GM18511 (cell line): ENCODE data around the gene CROCC2.

Experiments
- ATAC-seq: cut with Tn5 transposase; IDR thresholded peaks from one replicate; pipeline ENCODE4 v1.9.1; 2021; ENCODE audit warnings: mild to moderate bottlenecking, moderate library complexity; ENCODE audit not compliant: unreplicated experiment

CROCC2 gene

GRCh38 chr2:240906141-240906910 is at the start of gene CROCC2:
TSS of gene CROCC2 (plus strand) at chr2:240906336. CDS start at chr2:240906514, 178 bp downstream.
- no peak for ATAC-seq

GRCh38 chr2:240857039-240858008 is 48.8 kb upstream of the CROCC2 start:
- ATAC-seq, result no peak

- no peak for ATAC-seq
Observed at GRCh38 chr2:240858321-240858720, 47.8 kb upstream of the CROCC2 start.

GRCh38 chr2:240858871-240859270 is 47.3 kb upstream of the CROCC2 start:
- ATAC-seq, result no peak

GRCh38 chr2:240861547-240861946 is 44.6 kb upstream of the CROCC2 start:
- ATAC-seq, result no peak

- ATAC-seq, result no peak
Observed at GRCh38 chr2:240864475-240864874, 41.7 kb upstream of the CROCC2 start.

GRCh38 chr2:240865391-240865790 is 40.7 kb upstream of the CROCC2 start:
- ATAC-seq, result no peak

- ATAC-seq, result no peak
Observed at GRCh38 chr2:240868286-240869108, 37.6 kb upstream of the CROCC2 start, which contains the start of gene AGXT. TSS of gene AGXT (plus strand) at chr2:240868824. CDS start at chr2:240868866, 42 bp downstream.

GRCh38 chr2:240869109-240869955 is 36.8 kb upstream of the CROCC2 start:
- ATAC-seq, result no peak

GRCh38 chr2:240869956-240870875 is 35.9 kb upstream of the CROCC2 start:
- no peak for ATAC-seq

- ATAC-seq, result no peak
Observed at GRCh38 chr2:240871071-240871958, 34.8 kb upstream of the CROCC2 start.

- no peak for ATAC-seq
Observed at GRCh38 chr2:240872317-240873097, 33.6 kb upstream of the CROCC2 start.

GRCh38 chr2:240873098-240873788 is 32.9 kb upstream of the CROCC2 start:
- no peak for ATAC-seq

- no peak for ATAC-seq
Observed at GRCh38 chr2:240873805-240874714, 32.1 kb upstream of the CROCC2 start.

GRCh38 chr2:240874715-240875227 is 31.4 kb upstream of the CROCC2 start:
- no peak for ATAC-seq
